Measurements from ENCODE around the gene UBE3C.

Gene UBE3C

GRCh38 chr7:157124690-157125089 is 14.0 kb upstream of the UBE3C start:
- TF ChIP-seq GATA3 (IDR thresholded peaks at IDR 0.05; ENCODE audit: low read depth, low read length) (no peak), GATA2 (IDR thresholded peaks at IDR 0.05; ENCODE audit: low read depth, low read length) (no peak)

GRCh38 chr7:157125376-157126223 is 13.1 kb upstream of the UBE3C start:
- TF ChIP-seq GATA2 (IDR thresholded peaks at IDR 0.05; ENCODE audit: low read depth, low read length) (no peak), GATA3 (IDR thresholded peaks at IDR 0.05; ENCODE audit: low read depth, low read length) (no peak)

GRCh38 chr7:157126921-157127320 is 11.8 kb upstream of the UBE3C start:
- TF ChIP-seq GATA3 (IDR thresholded peaks at IDR 0.05; ENCODE audit: low read depth, low read length) (no peak), GATA2 (IDR thresholded peaks at IDR 0.05; ENCODE audit: low read depth, low read length) (no peak)

GRCh38 chr7:157129200-157129599 is 9.5 kb upstream of the UBE3C start:
- TF ChIP-seq GATA3 (IDR thresholded peaks at IDR 0.05; ENCODE audit: low read depth, low read length) (no peak), GATA2 (IDR thresholded peaks at IDR 0.05; ENCODE audit: low read depth, low read length) (no peak)

- TF ChIP-seq GATA2 (IDR thresholded peaks at IDR 0.05; ENCODE audit: low read depth, low read length): no peak
- TF ChIP-seq GATA3 (IDR thresholded peaks at IDR 0.05; ENCODE audit: low read depth, low read length): no peak
These were observed 8.7 kb upstream of the UBE3C start for GRCh38 chr7:157129907-157130460.

- TF ChIP-seq GATA3 (IDR thresholded peaks at IDR 0.05; ENCODE audit: low read depth, low read length) (no peak), GATA2 (IDR thresholded peaks at IDR 0.05; ENCODE audit: low read depth, low read length) (no peak)
These were observed 5.9 kb upstream of the UBE3C start for GRCh38 chr7:157132796-157133195.

- no peak for TF ChIP-seq GATA2 (IDR thresholded peaks at IDR 0.05; ENCODE audit: low read depth, low read length)
- no peak for TF ChIP-seq GATA3 (IDR thresholded peaks at IDR 0.05; ENCODE audit: low read depth, low read length)
These were observed 5.4 kb upstream of the UBE3C start for GRCh38 chr7:157133304-157133703.

GRCh38 chr7:157136372-157136771 is 2.4 kb upstream of the UBE3C start:
- TF ChIP-seq GATA3 (IDR thresholded peaks at IDR 0.05; ENCODE audit: low read depth, low read length) (no peak), GATA2 (IDR thresholded peaks at IDR 0.05; ENCODE audit: low read depth, low read length) (no peak)

GRCh38 chr7:157138101-157138423 is 664 bp upstream of the UBE3C start:
- TF ChIP-seq GATA3 (IDR thresholded peaks at IDR 0.05; ENCODE audit: low read depth, low read length): no peak
- no peak for TF ChIP-seq GATA2 (IDR thresholded peaks at IDR 0.05; ENCODE audit: low read depth, low read length)

- TF ChIP-seq GATA2 (IDR thresholded peaks at IDR 0.05; ENCODE audit: low read depth, low read length) (no peak), GATA3 (IDR thresholded peaks at IDR 0.05; ENCODE audit: low read depth, low read length) (no peak)
These were observed 534 bp downstream of the UBE3C start for GRCh38 chr7:157139111-157139809.

GRCh38 chr7:157139810-157140510 is 1.2 kb downstream of the UBE3C start:
- TF ChIP-seq GATA2 (IDR thresholded peaks at IDR 0.05; ENCODE audit: low read depth, low read length) (no peak), GATA3 (IDR thresholded peaks at IDR 0.05; ENCODE audit: low read depth, low read length) (no peak)

GRCh38 chr7:157140511-157140905 is 1.8 kb downstream of the UBE3C start:
- TF ChIP-seq GATA3 (IDR thresholded peaks at IDR 0.05; ENCODE audit: low read depth, low read length): no peak
- no peak for TF ChIP-seq GATA2 (IDR thresholded peaks at IDR 0.05; ENCODE audit: low read depth, low read length)

- TF ChIP-seq GATA3 (IDR thresholded peaks at IDR 0.05; ENCODE audit: low read depth, low read length) (no peak), GATA2 (IDR thresholded peaks at IDR 0.05; ENCODE audit: low read depth, low read length) (no peak)
These were observed 2.9 kb downstream of the UBE3C start for GRCh38 chr7:157141525-157142060.

- no peak for TF ChIP-seq GATA3 (IDR thresholded peaks at IDR 0.05; ENCODE audit: low read depth, low read length)
- TF ChIP-seq GATA2 (IDR thresholded peaks at IDR 0.05; ENCODE audit: low read depth, low read length): no peak
These were observed 5.1 kb downstream of the UBE3C start for GRCh38 chr7:157143788-157144187.
